ENCODE results near the gene SNRNP70.

SNRNP70 gene

GRCh38 chr19:49064768-49065611 lies 20.3 kb upstream of the SNRNP70 start, which contains the start of gene NTF4:
Gene NTF4, minus strand, starts transcription at chr19:49064818. Its CDS starts 2,821 bp downstream, at chr19:49061997.
- DNase-seq (ENCODE audit: low spot score), result no peak

DNA sequence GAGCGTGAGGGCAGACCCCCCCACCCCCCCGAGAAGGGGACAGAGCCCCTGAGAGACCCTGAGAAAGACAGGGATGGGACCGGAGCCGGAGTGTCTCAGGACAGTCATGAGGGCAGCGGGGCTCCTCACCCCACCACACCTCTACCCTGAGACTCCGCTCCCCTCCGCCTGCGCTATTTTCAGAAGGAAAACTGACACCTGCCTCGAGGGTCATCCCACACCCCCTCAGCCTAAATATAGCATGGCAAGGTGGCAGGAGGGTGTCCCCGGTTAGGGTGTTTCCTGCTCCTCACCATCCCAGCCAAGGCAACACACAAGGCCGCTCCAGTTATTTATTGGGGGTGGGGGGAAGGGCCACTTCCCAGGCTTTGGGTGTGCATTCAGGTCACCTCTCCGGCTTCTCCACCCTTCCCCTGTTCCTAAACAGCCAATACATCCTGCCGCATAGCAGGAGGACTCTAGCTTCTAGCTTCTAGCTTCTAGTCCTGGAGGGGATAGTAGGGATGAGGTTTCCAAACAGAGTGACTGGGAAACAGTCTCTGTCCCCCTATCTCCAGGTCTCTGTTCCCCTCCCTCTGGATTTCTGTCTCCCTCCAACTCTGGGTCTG lies 19.2 kb upstream of the SNRNP70 start:
- no peak for DNase-seq (ENCODE audit: low spot score)

GRCh38 chr19:49067554-49067953 lies 17.7 kb upstream of the SNRNP70 start:
- no peak for DNase-seq (ENCODE audit: low spot score)

DNA sequence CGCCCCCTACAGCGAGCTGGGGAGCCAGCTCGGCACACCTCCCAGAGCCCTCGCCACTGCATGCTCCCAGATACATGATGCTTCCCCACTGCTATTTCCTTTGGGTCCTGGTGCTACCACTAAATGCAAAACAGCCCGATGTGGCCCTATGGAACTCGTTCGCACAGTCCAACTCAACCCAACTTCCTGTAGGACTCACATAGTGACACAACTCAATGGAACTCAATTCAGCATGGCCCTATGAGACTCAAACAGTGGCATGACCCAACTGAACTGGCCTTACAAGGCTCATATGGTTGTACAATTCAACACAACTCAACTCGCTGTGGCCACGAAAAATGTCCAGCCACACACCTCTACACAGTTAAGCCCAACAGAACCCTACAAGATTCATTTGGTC lies 16.2 kb upstream of the SNRNP70 start:
- no peak for DNase-seq (ENCODE audit: low spot score)

DNA sequence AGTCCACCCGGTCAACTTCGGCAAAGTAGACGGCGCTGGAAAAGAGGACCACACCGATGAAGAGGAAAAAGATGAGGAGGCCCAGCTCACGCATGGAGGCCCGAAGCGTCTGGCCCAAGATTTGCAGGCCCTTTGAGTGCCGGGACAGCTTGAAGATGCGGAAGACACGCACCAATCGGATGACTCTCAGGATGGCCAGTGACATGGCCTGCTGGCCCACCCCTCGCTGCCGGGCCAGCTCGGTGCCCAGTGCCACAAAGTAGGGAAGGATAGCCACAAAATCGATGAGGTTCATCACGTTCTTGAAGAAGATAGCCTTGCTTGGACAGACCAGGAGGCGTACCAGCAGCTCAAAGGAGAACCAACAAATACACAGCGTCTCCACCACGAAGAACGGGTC lies 14.8 kb upstream of the SNRNP70 start:
- no peak for DNase-seq (ENCODE audit: low spot score)

- no peak for DNase-seq (ENCODE audit: low spot score)
These were observed 13.2 kb upstream of the SNRNP70 start for GRCh38 chr19:49071860-49072547.

DNA sequence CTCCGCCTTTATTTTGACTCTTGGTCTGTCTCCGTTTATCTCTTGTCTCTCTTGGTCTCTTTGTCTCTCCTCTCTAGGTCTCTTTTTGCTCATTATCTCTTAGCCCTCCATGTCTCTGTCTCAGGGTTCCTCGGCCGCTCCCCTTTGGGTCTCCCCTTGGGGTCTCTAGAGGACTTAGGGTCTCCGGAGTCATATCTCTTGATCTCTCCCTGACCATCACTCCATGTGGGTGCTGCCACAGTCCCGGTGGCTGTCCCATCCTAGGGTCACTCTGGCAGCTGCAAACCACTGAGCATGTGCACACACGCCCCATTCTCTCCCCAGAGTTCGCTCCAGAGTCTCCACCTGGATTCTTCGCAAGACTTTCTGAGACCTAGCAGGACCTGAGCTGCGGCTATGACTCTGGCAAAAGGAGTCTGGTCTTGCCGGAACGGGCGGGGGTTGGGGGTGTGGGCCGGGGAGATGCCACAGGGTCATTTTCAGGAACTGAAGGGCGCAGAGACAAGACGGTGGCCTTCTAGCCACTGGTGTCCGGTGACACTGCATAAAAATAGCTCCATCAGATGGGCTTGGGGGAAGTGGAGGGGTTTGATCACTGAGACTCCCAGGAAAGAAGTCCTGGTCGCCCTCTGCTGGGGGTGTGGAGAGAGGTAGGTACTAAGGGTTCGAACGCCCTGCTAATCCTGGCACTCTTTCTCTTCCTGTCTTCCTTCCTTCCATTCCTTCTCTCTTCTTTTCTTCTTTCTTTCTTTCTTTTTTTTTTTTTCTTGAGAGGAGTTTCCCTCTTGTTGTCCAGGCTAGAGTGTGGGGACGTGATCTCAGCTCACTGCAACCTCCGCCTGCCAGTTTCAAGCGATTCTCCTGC lies 11.5 kb upstream of the SNRNP70 start:
- DNase-seq (ENCODE audit: low spot score), result peak; percentile 35

DNA sequence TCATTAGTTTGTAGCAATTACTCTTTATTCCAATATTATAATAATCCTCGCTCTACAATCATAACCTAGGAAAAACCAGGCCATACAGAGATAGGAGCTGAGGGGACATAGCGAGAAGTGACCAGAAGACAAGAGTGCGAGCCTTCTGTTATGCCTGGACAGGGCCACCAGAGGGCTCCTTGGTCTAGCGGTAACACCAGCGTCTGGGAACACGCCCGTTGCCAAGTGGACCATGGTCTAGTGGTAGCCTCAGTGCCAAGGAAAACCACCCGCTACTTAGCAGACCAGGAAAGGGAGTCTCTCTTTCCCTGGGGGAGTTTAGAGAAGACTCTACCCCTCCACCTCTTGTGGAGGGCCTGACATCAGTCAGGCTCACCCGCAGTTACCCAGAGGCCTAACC lies 10.4 kb upstream of the SNRNP70 start:
- peak; percentile 31 for DNase-seq (ENCODE audit: low spot score)

- no peak for DNase-seq (ENCODE audit: low spot score)
These were observed 4.9 kb upstream of the SNRNP70 start for GRCh38 chr19:49080392-49080791.

DNA sequence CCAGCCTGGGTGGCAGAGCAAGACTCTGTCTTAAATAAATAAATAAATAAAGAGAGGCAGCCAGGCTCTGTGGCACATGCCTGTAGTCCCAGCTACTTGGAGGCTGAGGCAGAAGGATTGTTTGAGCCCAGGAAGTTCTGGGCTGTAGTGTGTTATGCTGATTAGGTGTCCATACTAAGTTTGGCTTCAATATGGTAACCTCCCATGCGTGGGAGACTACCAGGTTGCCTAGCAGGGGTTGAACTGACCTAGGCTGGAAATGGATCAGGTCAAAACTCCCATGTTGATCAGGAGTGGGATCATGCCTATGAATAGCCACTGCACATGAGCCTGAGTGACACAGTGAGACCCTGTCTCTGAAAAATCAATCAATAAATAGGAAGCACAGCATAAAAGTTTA lies 4.0 kb upstream of the SNRNP70 start:
- DNase-seq (ENCODE audit: low spot score), result no peak

- no peak for DNase-seq (ENCODE audit: low spot score)
These were observed 838 bp upstream of the SNRNP70 start for GRCh38 chr19:49084206-49085019.

- no peak for DNase-seq (ENCODE audit: low spot score)
These were observed 599 bp downstream of the SNRNP70 start for GRCh38 chr19:49085868-49086232.

DNA sequence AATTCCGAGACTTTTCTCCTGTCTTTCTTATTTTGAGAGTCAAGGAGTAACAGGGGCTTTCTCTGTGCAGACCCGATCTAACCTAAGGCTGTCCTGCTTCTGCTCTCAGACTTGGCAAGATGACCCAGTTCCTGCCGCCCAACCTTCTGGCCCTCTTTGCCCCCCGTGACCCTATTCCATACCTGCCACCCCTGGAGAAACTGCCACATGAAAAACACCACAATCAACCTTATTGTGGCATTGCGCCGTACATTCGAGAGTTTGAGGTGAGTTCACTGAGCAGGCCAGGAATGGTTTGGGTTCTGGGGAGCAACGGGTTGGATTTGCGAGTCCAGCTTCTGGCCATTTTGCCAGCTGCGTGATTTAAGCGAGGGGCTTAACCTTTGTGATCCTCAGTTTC lies 1.0 kb downstream of the SNRNP70 start:
- DNase-seq (ENCODE audit: low spot score), result no peak

- no peak for DNase-seq (ENCODE audit: low spot score)
These were observed 6.3 kb downstream of the SNRNP70 start for GRCh38 chr19:49091391-49092038.

DNA sequence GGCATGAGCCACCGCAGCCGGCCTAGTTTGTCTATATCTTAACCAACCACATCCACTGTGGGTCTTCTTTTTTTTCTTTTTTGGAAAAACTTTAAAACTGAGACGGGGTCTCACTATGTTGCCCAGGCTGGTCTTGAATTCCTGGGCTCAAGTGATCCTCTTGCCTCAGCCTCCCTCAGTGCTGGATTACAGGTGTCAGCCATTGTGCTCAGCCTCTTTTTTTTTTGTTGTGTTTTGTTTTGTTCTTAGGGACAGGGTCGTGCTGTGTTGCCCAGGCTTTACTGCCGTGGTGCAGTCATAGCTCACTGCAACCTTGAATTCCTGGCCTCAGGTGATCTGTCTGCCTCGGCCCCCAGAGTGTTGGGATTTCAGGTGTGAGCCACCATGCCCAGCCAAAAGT lies 7.4 kb downstream of the SNRNP70 start:
- no peak for DNase-seq (ENCODE audit: low spot score)

DNA sequence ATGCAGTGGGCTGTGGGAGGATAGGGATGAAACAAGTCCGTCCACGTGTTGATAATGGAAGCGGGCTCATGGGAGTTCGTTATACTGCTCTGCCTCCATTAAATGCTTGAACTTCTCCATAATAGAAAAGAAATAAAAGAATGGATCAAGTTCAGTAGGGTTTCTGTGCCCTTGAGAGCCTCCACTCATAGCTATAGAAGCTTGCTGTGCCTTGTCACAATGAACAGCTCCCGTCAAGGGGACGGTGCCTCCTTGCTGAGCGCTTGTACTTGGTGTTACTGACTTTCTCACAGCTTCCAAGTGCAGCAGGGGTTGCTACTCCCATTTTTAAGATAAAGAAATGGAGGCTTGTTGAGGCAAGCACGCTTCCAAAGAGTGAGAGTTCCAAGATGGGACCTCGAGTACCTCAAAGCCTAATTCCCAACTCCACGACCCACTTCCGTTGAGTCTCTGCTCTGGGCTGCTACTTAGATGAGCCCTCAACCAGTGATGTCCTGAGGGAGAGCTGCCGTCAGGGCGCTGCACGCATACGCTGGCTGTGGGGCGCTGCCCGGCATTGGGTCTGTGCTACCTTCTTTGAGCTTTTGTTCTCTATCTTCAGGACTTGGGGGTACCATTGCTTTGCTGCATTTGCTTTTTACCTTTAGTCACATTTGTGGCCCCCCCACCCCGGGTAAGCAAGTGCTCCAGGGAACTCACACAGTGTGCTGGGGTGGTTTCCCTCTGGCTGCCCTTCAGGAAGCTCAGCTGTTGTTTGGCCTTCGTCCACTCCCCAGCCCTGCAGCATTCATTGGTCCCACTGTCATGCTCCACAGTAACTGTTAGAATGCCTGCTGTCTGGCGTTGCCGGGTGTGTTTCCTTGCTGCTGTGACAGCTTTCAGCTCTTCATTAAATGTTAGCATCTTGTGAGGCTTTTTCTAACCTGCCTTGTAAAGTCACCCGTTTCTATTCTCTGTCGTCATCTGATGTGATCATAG lies 9.5 kb downstream of the SNRNP70 start:
- no peak for DNase-seq (ENCODE audit: low spot score)

GRCh38 chr19:49097453-49098288 lies 12.4 kb downstream of the SNRNP70 start:
- peak; percentile 91 for DNase-seq (ENCODE audit: low spot score)

GRCh38 chr19:49098795-49099194 lies 13.5 kb downstream of the SNRNP70 start:
- DNase-seq (ENCODE audit: low spot score), result no peak

GRCh38 chr19:49101160-49101559 lies 15.9 kb downstream of the SNRNP70 start:
- no peak for DNase-seq (ENCODE audit: low spot score)

Data from NAMALWA (cell line).